ENCODE measurements around the gene P3H2.
"Not testable (repeated sequence)": the region's sequence is repeated elsewhere in the genome, so short reads cannot be mapped to it uniquely, and the experiment has no call there.

P3H2 gene

GRCh38 chr3:189977174-189977573, 143.5 kb downstream of the P3H2 start:
- no peak for DNase-seq

DNA sequence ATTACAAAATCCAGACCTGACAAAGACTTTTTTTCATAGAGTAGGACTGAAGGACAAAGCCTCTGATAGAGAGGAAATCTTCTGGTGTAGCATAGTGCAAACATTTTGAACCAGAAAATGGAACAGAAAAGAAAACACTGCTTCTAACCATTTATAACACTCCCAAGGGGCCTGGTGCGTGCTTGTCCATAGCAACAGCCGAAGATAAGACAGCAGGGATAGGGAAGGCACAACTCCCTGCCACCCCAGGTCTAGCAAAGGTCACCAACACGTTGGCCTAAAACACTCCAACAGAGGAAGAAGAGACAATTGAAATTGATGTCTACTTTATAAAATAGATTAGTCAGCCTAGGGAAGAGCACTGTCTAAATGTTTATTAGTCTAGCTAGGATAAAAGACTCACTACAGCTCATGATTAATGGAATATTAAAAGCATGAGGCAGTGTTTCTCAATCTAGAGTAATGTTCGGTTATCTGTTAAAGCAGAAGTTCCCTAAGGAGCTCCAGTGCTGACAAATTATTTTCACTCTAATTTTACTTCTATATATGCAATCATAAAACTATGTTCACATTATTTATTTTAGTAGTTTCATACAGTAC, 145.2 kb downstream of the P3H2 start:
- no peak for DNase-seq

DNA sequence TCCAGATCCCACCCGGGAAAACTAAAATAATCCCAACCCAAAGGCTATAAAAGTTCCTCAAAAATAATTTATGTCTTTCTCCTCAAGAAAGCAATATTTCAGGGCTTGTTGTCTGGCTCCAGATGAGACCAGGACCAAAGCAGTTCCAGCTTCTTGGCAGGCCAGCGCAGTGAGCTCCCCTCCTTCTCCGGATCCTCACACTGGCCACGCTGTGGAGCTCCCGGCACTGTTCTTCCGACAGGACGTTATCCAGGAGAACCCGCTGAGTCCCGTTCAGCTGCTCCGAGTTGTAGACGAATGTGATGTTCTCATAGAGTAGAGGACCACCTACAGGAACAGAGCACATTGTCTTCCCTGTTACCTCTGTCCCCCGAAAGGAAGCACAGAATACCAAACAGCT, 146.3 kb downstream of the P3H2 start:
- DNase-seq = no peak

DNA sequence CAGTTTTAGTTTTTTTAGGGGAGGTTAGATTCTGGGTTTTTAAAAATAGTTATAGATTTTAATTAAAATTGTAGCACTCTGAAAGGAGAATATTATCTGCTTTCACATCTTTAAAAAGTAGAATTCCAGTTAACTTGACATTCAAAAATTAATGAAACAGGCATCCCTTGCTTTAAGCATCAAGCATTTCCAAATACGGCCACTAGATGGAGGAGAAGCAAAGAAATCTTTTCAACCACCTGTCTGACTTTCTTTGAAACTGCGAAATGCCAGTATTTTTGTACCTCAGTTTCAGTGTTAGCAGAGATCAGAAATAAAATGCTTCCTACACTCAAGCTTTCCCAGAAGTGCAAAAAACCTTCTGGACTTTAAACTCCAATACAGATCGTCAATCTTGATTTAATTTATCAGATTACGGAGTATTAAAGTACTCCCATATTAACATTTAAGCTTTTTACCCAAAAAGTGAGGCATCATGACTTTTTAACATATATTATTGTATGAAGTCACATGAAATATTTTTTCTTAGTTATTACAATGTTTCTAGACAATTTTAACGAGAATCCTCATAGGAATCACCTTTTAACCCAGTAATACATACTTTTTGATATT, 153.3 kb downstream of the P3H2 start:
- DNase-seq = peak; percentile 16

GRCh38 chr3:189966843-189967242, 153.9 kb downstream of the P3H2 start:
- DNase-seq = no peak

DNA sequence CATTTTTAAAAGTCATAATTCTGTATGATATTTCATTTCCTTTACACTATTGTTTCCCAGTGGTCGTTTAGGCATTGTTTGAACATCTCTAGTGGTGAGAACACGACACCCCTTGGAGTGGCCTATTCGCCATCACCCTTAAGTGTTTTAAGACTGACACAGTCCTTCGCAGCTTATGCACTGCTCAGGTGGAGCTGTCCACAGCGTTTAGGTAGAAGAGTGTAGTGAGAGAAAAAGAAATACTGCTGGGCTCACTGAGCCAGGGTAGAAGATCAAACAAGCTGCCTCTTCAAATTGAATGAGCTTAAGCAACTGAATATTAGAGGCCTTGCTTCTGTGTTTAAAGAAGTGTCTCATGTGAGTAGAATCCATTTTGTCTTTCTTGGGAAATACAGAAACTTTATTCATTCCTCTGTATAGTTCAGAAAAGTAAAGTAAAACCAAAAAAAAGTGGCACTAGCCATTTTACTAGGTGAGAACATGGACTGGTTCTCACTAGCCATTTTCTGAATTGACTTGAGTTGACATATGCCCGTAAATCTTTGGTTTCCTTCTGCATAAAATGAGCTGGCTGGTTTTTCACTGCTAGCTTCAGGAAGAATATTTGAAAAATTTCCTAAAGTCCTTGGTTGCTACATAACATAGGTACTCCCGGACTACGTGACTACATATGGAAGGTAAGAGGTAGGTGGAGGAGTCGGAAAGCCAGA, 155.9 kb downstream of the P3H2 start:
- no peak for DNase-seq

GRCh38 chr3:189962466-189962865, 158.2 kb downstream of the P3H2 start:
- no peak for DNase-seq

DNA sequence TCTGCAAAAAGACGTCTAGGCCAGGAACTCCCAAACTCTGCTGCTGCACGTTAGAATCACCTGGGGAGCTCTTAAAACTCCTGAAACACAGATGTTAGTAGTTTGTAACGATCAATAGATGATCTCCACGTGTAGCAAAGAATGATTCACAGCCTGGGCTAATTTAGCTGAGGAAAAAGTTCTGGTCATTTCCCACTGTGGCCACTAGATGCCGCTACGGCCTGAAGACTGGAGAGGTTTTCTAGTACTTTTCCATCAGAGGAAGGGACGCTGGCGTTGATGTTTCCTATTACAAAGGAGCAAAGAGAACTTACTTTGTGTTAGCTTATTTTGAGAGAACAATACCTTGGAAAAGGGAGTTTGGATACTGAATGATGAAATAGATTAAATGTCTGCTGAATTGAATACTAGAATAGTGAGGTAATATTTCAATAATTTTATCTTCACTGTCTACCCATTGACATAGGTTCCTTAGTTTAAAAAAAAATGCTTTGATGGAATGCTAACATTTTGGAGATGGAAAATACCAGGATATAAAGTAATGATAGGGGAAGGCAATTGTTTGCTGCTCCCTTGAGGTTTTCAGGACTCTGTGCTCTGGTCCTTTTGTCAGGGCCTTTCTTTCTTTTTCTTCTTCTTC, 159.1 kb downstream of the P3H2 start:
- peak; percentile 26 for DNase-seq

- DNase-seq = not testable (repeated sequence)
These were observed 159.6 kb downstream of the P3H2 start for GRCh38 chr3:189961086-189961485.

DNA sequence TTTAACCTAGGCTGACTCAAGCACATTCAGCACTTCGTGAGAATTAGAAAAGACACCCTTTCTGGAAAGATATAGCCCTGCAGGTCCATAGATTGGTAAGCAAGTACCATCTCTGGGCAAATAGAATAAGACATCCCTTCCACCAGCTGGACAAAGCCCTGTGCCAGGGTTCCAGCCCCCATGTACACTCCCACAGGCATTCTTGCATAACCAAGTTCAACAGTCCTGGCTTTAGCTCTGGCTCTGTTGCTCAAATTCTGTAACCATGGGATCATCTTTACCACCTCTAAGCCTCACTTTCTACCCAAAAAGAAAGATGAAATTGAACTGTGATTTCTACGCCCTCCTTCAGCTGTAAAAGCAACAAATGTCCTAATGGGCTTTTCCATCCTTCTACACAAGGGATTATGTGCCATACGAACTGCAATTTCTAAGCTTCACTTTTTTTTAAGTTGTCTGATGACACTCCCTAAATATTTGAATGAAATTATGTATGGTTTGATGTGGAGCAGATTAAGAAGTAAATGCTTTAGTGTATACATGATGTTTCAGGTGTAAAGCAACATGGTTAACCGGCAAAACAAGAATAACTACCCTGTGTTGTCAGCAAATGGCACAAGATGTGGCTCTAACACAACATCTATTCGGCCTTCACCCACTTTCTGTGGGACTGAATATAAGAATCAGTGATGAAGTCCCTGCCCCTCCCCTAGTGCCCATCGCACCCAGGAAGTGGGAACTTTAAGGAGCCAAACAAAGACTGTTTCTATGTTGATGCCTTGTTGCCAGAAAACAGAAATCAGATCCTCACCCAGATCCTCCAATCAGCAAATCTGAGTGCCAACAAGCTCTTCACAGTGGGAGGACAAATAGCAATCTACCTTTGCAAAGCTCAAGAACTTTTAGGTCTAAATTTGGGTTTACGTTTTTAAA, 165.7 kb downstream of the P3H2 start:
- DNase-seq = no peak

DNA sequence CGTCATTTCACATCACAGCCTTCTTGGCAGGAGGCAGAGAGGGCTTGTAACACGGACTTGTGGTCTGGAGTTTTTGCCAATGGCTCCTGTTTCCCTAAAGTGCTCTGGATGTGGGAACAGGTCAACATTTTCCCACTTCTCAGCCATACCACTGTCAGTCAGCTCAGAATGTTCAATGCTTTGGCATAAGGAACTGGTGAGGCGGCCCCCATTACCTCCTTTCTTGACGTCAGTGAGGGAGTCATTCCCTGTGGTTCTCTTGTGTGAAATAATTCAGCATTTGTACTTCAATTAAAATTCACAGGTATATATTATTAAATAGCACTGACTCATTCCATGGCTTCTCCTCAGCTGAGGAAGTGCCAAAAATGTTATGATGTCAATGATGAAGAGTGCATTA, 167.1 kb downstream of the P3H2 start:
- DNase-seq = no peak

DNA sequence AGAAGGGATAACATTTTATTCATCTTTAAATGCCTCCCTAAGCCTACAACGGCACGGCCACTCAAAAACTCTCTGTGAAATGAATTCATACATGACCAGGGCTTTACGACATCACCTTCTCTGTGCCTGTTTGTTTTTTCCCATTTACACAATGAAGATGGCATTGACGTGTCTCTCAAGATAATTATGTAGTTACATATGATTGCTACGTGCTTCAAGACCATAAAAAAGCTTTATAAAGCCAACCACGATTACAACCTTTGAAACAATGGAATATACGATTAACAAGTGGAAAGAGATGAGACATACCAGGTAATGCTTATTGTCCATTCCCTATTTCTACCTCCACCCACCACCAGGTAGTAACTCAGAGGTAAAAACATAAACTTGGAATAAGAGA, 168.4 kb downstream of the P3H2 start:
- DNase-seq = no peak

DNA sequence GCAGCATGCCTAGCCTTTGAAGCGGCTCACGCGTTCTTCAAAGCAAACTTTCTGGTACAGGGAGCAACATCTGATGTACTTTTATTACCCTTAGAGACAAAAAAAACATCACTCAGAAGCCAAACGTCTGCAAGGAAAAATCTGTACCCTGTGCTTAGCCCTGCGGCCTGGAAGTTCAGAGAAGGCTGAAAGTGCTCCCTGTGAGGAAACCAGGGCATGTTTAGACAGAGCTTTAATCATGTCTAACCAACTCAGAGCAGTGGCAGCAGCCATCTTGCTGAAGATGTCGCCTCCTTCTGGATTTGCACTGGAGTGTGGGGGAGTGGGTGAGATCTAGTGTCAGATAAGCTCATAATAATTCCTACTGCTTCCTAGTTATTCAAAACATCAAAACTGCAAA, 170.4 kb downstream of the P3H2 start:
- DNase-seq = no peak

DNA sequence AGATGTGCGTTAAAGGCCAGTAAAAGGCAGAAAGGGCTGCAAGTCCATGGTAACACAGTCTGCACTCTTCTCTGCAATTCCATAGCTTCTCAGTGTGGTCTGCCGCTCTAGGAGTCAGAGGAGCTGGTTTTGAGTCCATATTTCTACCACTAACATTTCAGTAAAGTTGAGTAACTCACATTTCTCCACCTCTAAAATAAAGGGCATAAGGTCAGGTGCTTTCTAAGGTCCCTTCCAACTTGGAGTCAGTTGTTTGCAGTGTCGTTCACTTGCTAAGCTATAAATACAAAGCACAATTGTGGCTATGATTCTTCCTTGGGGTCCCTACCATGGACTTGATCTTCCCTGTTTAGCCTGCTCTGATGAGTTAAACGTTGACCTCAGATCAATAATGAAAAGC, 171.1 kb downstream of the P3H2 start:
- no peak for DNase-seq

- DNase-seq = no peak
These were observed 172.0 kb downstream of the P3H2 start for GRCh38 chr3:189948724-189949045.

GRCh38 chr3:189947948-189948723, 172.6 kb downstream of the P3H2 start:
- no peak for DNase-seq

DNA sequence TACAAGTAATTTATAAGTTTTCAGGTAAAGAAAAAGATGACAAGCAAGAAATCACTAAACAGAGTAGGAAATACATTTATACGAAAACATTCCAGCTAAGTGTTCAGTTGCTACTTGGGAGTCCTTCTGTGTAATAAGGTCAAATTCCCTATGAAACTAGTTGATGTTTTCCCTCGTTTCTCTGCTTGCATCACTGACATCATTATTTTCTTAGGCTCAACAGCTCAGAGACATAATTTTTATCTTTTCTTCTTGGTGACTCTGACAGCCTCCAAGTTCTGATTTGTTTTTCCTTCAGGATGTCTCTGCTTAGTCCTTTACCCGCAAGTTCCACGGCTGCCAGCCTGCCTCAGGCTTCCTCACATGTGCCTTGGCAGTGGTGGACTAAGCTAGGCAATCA, 173.6 kb downstream of the P3H2 start:
- no peak for DNase-seq

DNA sequence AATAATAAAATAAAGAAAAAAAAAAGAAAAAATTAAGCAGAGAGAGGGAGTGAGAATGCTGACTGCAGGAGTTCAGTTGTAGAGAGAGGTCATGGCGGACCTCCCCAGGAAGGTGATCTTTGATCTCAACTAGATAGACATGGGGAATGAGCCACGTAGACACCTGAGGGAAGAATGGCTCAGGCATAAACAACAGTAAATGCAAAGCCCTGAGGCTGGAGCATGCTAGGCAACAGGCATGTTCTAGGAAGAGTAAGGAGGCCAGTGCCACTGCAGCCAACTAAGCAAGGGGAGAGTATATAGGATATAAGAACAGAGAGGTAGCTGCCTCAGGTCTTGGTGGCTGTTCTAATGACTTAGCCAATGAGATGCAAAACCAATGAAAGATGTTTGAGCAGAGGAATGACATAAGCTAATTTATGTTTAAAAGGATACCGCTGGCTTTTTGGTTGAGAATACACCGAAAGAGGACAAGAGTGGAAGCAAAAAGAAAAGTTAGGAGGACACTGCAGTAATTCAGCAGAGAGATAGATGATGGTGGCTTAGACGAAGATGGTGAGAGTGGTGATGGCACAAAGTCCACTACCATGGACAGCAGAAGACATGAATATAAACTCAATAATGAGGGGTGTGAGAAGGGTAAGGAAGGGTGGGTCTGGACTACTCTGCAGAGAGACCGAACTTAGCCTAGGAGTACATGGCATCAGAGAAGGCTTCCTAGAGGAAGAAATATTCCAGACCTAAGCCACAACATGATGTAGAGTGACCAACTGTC, 174.6 kb downstream of the P3H2 start:
- DNase-seq = no peak

- DNase-seq = no peak
These were observed 176.2 kb downstream of the P3H2 start for GRCh38 chr3:189944285-189945145.

DNA sequence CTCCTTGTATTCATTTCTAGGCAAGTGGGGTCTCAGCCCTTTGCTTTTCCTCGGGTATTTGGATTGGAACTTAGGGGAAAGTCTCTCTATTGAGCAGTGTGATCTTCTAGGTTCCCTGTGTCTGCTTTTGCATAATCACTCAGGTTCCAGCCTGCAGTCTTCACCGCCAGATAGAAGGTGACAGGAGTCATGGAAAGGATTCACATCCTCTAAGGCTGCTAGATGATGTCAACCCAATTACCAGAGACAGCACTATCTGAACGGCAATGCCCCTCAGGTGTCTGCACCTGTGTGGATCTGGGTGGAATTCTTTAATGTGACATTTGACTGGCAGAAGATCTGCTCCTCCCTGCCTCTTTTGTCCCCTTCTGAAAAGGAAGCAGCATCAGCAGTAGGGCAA, 177.7 kb downstream of the P3H2 start:
- DNase-seq = no peak
